ENCODE measurements around the gene RNLS. TPM values are rescaled to one million over a fixed set of nuclear protein-coding genes. Genes with fewer than 3 reads are reported as not detected.

The RNLS gene
- total RNA-seq = 8.8 TPM

DNA sequence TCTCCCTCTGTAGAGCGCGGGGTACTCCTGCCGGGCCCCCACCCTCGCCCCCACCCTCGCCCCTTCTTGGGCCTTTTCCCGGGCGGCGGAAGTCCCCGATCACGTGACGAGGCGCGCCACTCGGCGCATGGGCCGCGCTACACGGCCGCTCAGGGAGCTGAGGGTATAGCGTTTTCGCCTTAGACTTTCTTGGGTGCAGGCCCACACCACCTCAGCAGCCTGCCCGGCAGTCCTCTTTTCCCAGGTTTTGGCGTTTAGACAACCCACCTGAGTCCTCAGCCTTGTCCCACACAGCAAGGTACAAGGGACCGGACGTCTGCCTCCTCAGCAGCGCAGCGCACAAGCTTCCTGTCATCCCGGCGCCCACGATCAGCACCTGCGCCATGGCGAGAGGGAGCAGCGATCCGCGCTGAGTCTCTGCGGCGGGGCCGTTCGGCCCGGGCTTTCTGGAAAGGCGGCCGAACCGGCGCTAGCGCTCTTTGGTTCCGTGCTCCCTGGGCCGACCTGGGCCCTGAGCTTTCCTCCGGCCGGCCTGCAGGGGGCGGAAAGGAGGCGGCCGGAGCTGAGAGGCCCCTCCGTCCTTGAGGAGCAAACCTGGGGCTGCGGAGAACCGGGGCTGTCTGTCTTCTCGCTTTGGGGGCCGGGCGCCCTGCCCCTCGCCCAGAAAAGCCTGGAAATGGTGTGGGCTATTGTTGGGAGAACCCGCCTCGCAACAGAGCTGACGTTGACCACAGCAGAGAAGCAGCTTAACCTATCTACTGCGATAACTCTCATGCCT lies at the start of gene RNLS:
Gene RNLS (minus strand): TSS at position 513 of the 778 bp plus-strand sequence.

DNA sequence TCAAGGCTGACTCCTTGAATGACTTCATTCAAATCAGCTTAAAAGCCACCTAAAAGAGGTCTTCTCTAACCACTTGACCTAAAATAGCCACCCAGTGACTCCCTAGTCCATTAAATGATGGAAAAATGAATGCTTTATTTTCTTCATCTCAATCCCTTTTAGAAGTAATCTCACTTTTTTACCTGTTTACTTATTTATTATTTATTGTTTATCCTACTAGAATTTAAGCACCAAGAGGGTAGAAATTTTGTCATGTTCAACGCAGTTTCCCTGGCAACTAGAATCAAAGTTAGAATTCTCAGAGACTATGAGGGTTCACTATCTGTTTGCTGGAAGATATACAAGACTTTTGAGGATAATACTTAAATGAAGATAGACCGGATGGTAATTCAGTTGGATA lies 3.3 kb upstream of the RNLS start, which contains the start of gene LIPJ:
Gene LIPJ (plus strand): TSS at position 301 of the 400 bp plus-strand sequence. CDS start 3,926 bp downstream, outside the sequence.

Small RNAs within 50 kb of the gene (small RNA-seq; reads per million reads assigned to genes)
- gene AL353149.1 (not detected), gene RF00019 (not detected)

Other genes with a start within 250 kb of the RNLS start
- gene LIPJ, start 3.4 kb upstream of the RNLS start, total RNA-seq = 1.6 TPM
- gene LIPF, start 81.1 kb upstream of the RNLS start, total RNA-seq = not detected
- not detected for gene LIPK, start 122.9 kb upstream of the RNLS start, total RNA-seq
- gene LIPN, start 176.7 kb upstream of the RNLS start, total RNA-seq = not detected
- not detected for gene LIPM, start 219.4 kb upstream of the RNLS start, total RNA-seq

Data from diencephalon (tissue), 1 donor.